ENCODE data around the gene IL9.

IL9 gene
- 0 to 0.08 (median 0) reads per million in 18 experiments for total RNA-seq

GRCh38 chr5:135895474-135896006 is at the start of gene IL9:
Gene IL9 (minus strand): TSS chr5:135895841. CDS start chr5:135895816, 25 bp downstream.
- DNase-seq: no peak

GRCh38 chr5:135944967-135945560 is 49.4 kb upstream of the IL9 start:
- DNase-seq: peak; percentile 72 to 80

- no peak for DNase-seq
Measured at GRCh38 chr5:135944564-135944963, 48.9 kb upstream of the IL9 start.

- DNase-seq: no peak
Measured at GRCh38 chr5:135942202-135942771, 46.6 kb upstream of the IL9 start.

GRCh38 chr5:135941711-135942110 is 46.1 kb upstream of the IL9 start:
- no peak for DNase-seq

GRCh38 chr5:135937245-135937911 is 41.7 kb upstream of the IL9 start:
- no peak for DNase-seq

- no peak for DNase-seq
Measured at GRCh38 chr5:135934939-135935338, 39.3 kb upstream of the IL9 start.

GRCh38 chr5:135930949-135931295 is 35.3 kb upstream of the IL9 start:
- no peak for DNase-seq

- DNase-seq: no peak
Measured at GRCh38 chr5:135930029-135930948, 34.6 kb upstream of the IL9 start.

- peak in 1 of 2 donors; percentile 19 for DNase-seq
Measured at GRCh38 chr5:135921388-135921787, 25.7 kb upstream of the IL9 start.

- no peak for DNase-seq
Measured at GRCh38 chr5:135920199-135920598, 24.6 kb upstream of the IL9 start.

GRCh38 chr5:135916638-135917263 is 21.1 kb upstream of the IL9 start:
- no peak for DNase-seq

- DNase-seq: no peak
Measured at GRCh38 chr5:135915466-135916001, 19.9 kb upstream of the IL9 start.

GRCh38 chr5:135913713-135914626 is 18.3 kb upstream of the IL9 start:
- no peak for DNase-seq

GRCh38 chr5:135905144-135905543 is 9.5 kb upstream of the IL9 start:
- DNase-seq: no peak

GRCh38 chr5:135901633-135902032 is 6.0 kb upstream of the IL9 start:
- no peak for DNase-seq

- no peak for DNase-seq
Measured at GRCh38 chr5:135900276-135900675, 4.6 kb upstream of the IL9 start.

- no peak for DNase-seq
Measured at GRCh38 chr5:135898651-135899050, 3.0 kb upstream of the IL9 start.

GRCh38 chr5:135894789-135895188 is 852 bp downstream of the IL9 start:
- DNase-seq: no peak

GRCh38 chr5:135894276-135894675 is 1.4 kb downstream of the IL9 start:
- no peak for DNase-seq

- DNase-seq: no peak
Measured at GRCh38 chr5:135891791-135892190, 3.9 kb downstream of the IL9 start.
